HUES6 (cell line): ENCODE results near the gene GEMIN4.
A peak's percentile ranks its signal among the peaks of the same experiment; 100 is the strongest.

ENCODE experiments used
- H3K27ac ChIP-seq: 2 replicates; pipeline ENCODE4 v1.7.0; 2013; ENCODE audit warnings: low read depth, mild to moderate bottlenecking, low read length, inconsistent platforms
- H3K27me3 ChIP-seq: 2 replicates; pipeline ENCODE4 v1.6.1; 2013; ENCODE audit warnings: low read length; ENCODE audit not compliant: control insufficient read depth, insufficient read depth
- H3K36me3 ChIP-seq: 2 replicates; pipeline ENCODE4 v1.6.1; 2013; ENCODE audit warnings: low read length; ENCODE audit not compliant: control insufficient read depth, insufficient read depth
- H3K4me1 ChIP-seq: 2 replicates; pipeline ENCODE4 v1.6.1; 2013; ENCODE audit warnings: low read length; ENCODE audit not compliant: control insufficient read depth, insufficient read depth
- H3K4me3 ChIP-seq: 2 replicates; pipeline ENCODE4 v1.5.1; 2013; ENCODE audit warnings: low read depth, low read length
- H3K9ac ChIP-seq: one replicate; pipeline ENCODE4 v1.6.1; 2013; ENCODE audit warnings: mild to moderate bottlenecking, low read length
- H3K9me3 ChIP-seq: 2 replicates; pipeline ENCODE4 v1.6.1; 2013; ENCODE audit warnings: low read depth, low read length; ENCODE audit not compliant: control insufficient read depth, insufficient read depth

The GEMIN4 gene

GRCh38 chr17:740240-741017, 11.6 kb downstream of the GEMIN4 start:
- Histone ChIP-seq H3K36me3 (peaks cover 78% of the 10 kb centered on the region), H3K4me1 (no peaks in the 10 kb centered on the region), H3K4me3 (no peak overlapping the region), H3K9me3 (no peaks in the 10 kb centered on the region), H3K9ac (no peak overlapping the region), H3K27me3 (no peaks in the 10 kb centered on the region), H3K27ac (no peak overlapping the region)

GRCh38 chr17:737561-738113, 14.4 kb downstream of the GEMIN4 start:
- Histone ChIP-seq H3K4me1 (peaks cover 9% of the 10 kb centered on the region), H3K27ac (no peak overlapping the region), H3K4me3 (no peak overlapping the region), H3K36me3 (peaks cover 60% of the 10 kb centered on the region), H3K9ac (no peak overlapping the region), H3K27me3 (peaks cover 5% of the 10 kb centered on the region; the same call in 1 of the 2 replicates), H3K9me3 (no peaks in the 10 kb centered on the region)

GRCh38 chr17:733743-734142, 18.3 kb downstream of the GEMIN4 start:
- Histone ChIP-seq H3K4me1 (peaks cover 12% of the 10 kb centered on the region), H3K9ac (peak overlapping the region; percentile 79), H3K9me3 (no peaks in the 10 kb centered on the region), H3K27ac (no peak overlapping the region), H3K36me3 (peaks cover 35% of the 10 kb centered on the region), H3K4me3 (peak overlapping the region; percentile 79), H3K27me3 (peaks cover 14% of the 10 kb centered on the region; the same call in 1 of the 2 replicates)

- H3K9ac ChIP-seq = peak overlapping the region; percentile 79
- peak overlapping the region; percentile 58; the same call in 1 of the 2 replicates for H3K27ac ChIP-seq
- H3K4me3 ChIP-seq = peak overlapping the region; percentile 79
- H3K4me1 ChIP-seq = peaks cover 12% of the 10 kb centered on the region
- H3K27me3 ChIP-seq = peaks cover 14% of the 10 kb centered on the region; the same call in 1 of the 2 replicates
- no peaks in the 10 kb centered on the region for H3K9me3 ChIP-seq
- peaks cover 30% of the 10 kb centered on the region for H3K36me3 ChIP-seq
Observed at GRCh38 chr17:732902-733720, 19.0 kb downstream of the GEMIN4 start.

GRCh38 chr17:732067-732901, 19.8 kb downstream of the GEMIN4 start, which contains the start of gene TLCD3A:
TSS of gene TLCD3A (plus strand) at chr17:732596. CDS start at chr17:732648, 52 bp downstream.
- peak within 1 kb of the TSS; percentile 58; the same call in 1 of the 2 replicates for H3K27ac ChIP-seq
- peaks cover 12% of the 10 kb centered on the region for H3K4me1 ChIP-seq
- peak within 1 kb of the TSS; percentile 79 for H3K4me3 ChIP-seq
- H3K9me3 ChIP-seq = no peaks in the 10 kb centered on the region
- H3K36me3 ChIP-seq = peaks cover 24% of the 10 kb centered on the region
- peaks cover 14% of the 10 kb centered on the region; the same call in 1 of the 2 replicates for H3K27me3 ChIP-seq
- H3K9ac ChIP-seq = peak within 1 kb of the TSS; percentile 79

- Histone ChIP-seq H3K36me3 (peaks cover 22% of the 10 kb centered on the region), H3K4me1 (peaks cover 14% of the 10 kb centered on the region), H3K4me3 (peak overlapping the region; percentile 79), H3K9ac (peak overlapping the region; percentile 75), H3K27me3 (peaks cover 14% of the 10 kb centered on the region; the same call in 1 of the 2 replicates), H3K27ac (no peak overlapping the region; the same call in 1 of the 2 replicates), H3K9me3 (no peaks in the 10 kb centered on the region)
Observed at GRCh38 chr17:731644-732066, 20.4 kb downstream of the GEMIN4 start.

GRCh38 chr17:728911-729310, 23.2 kb downstream of the GEMIN4 start:
- no peak overlapping the region for H3K9ac ChIP-seq
- peaks cover 26% of the 10 kb centered on the region for H3K4me1 ChIP-seq
- no peak overlapping the region for H3K4me3 ChIP-seq
- H3K9me3 ChIP-seq = no peaks in the 10 kb centered on the region
- peaks cover 14% of the 10 kb centered on the region; the same call in 1 of the 2 replicates for H3K27me3 ChIP-seq
- 0 out of 2 replicates have a peak, but pooled peaks cover 7% of the 10 kb centered on the region for H3K36me3 ChIP-seq
- H3K27ac ChIP-seq = no peak overlapping the region

- no peaks in the 10 kb centered on the region for H3K9me3 ChIP-seq
- H3K36me3 ChIP-seq = 0 out of 2 replicates have a peak, but pooled peaks cover 2% of the 10 kb centered on the region
- peaks cover 5% of the 10 kb centered on the region; the same call in 1 of the 2 replicates for H3K27me3 ChIP-seq
- H3K9ac ChIP-seq = no peak overlapping the region
- no peak overlapping the region for H3K27ac ChIP-seq
- H3K4me3 ChIP-seq = peak overlapping the region; percentile 34
- peaks cover 18% of the 10 kb centered on the region for H3K4me1 ChIP-seq
Observed at GRCh38 chr17:726271-726919, 25.7 kb downstream of the GEMIN4 start.

GRCh38 chr17:725746-726145, 26.3 kb downstream of the GEMIN4 start:
- Histone ChIP-seq H3K27ac (no peak overlapping the region), H3K9ac (no peak overlapping the region), H3K9me3 (no peaks in the 10 kb centered on the region), H3K36me3 (0 out of 2 replicates have a peak, but pooled peaks cover 2% of the 10 kb centered on the region), H3K4me1 (peaks cover 15% of the 10 kb centered on the region), H3K4me3 (peak overlapping the region; percentile 34), H3K27me3 (no peaks in the 10 kb centered on the region; the same call in 1 of the 2 replicates)
